H1 (cell line): ENCODE data around the gene ANAPC2. TPM values are rescaled to one million over a fixed set of nuclear protein-coding genes. Genes with fewer than 3 reads are reported as not detected.

Experiments used
- CTCF ChIA-PET: fragments of 300-600 bp; sonication (Branson Sonifier 250); formaldehyde crosslinking; loops from one replicate; lab custom pipeline; 2021; ENCODE audit not compliant: partially characterized antibody; lab: Charles Lee
- POLR2A ChIA-PET: fragments of 300-600 bp; sonication (Branson Sonifier 250); formaldehyde crosslinking; loops from one replicate; lab custom pipeline; 2021; ENCODE audit warnings: inconsistent platforms; ENCODE audit not compliant: partially characterized antibody; lab: Charles Lee
- DNase-seq, 2 experiments: peaks; one replicate each; pipeline versions ENCODE4 v3.0.0 to v3.0.0-alpha.2; 2010 to 2022; ENCODE audit warnings: low spot score in 2 of 2, low read depth in 1 of 2, mixed read lengths in 1 of 2
- FAIRE-seq: peaks from 2 replicates; lab custom pipeline; 2011; peaks lifted over from hg19 to GRCh38; lab: Jason Lieb, UNC
- H2AFZ ChIP-seq: 2 replicates; pipeline ENCODE4 v1.8.1; 2012; ENCODE audit warnings: low read length, inconsistent platforms
- H2AK5ac ChIP-seq: 2 replicates; pipeline ENCODE4 v1.6.1; 2013; ENCODE audit warnings: low read depth, low read length
- H2BK120ac ChIP-seq: replicated peaks from 2 replicates; pipeline ENCODE3; 2013; ENCODE audit warnings: low read depth, low read length, inconsistent platforms
- H2BK12ac ChIP-seq: 2 replicates; pipeline ENCODE4 v1.6.1; 2013; ENCODE audit warnings: low read depth, low read length
- H2BK15ac ChIP-seq: 2 replicates; pipeline ENCODE4 v1.6.1; 2013; ENCODE audit warnings: low read length
- H2BK20ac ChIP-seq: 2 replicates; pipeline ENCODE4 v1.6.1; 2013; ENCODE audit warnings: low read length
- H2BK5ac ChIP-seq: 2 replicates; pipeline ENCODE4 v1.6.1; 2013; ENCODE audit warnings: low read depth, low read length
- H3K14ac ChIP-seq: 2 replicates; pipeline ENCODE4 v1.6.1; 2013; ENCODE audit warnings: inconsistent platforms; ENCODE audit not compliant: insufficient read length
- H3K18ac ChIP-seq: 2 replicates; pipeline ENCODE4 v1.6.1; 2013; ENCODE audit warnings: low read length; ENCODE audit errors: extremely low read depth
- H3K23ac ChIP-seq: 2 replicates; pipeline ENCODE4 v1.6.1; 2013; ENCODE audit warnings: inconsistent platforms; ENCODE audit not compliant: insufficient read length
- H3K23me2 ChIP-seq: 2 replicates; pipeline ENCODE4 v1.6.1; 2013; ENCODE audit warnings: low read depth, low read length
- H3K27ac ChIP-seq: 2 replicates; pipeline ENCODE4 v1.6.1; 2011; ENCODE audit warnings: low read depth, low read length, inconsistent platforms
- H3K27me3 ChIP-seq, 4 experiments: replicated peaks in 1 of 4; 1 replicate in 1 of 4; 2 replicates in 3 of 4; pipeline versions ENCODE4 v1.6.1 to v1.8.1; 2011 to 2013; ENCODE audit warnings: low read length in 3 of 4, mild to moderate bottlenecking in 3 of 4, inconsistent platforms in 2 of 4, mixed read lengths in 2 of 4, moderate library complexity in 1 of 4; ENCODE audit not compliant: control insufficient read depth in 3 of 4, insufficient read depth in 3 of 4; ENCODE audit errors: extremely low read depth in 1 of 4
- H3K36me3 ChIP-seq, 4 experiments: 2 replicates each; pipeline versions ENCODE4 v1.6.1 to v1.8.1; 2011 to 2013; ENCODE audit warnings: mild to moderate bottlenecking in 4 of 4, low read length in 3 of 4, moderate library complexity in 2 of 4, control low read depth in 1 of 4, inconsistent platforms in 1 of 4; ENCODE audit not compliant: insufficient read depth in 4 of 4, control insufficient read depth in 2 of 4
- H3K4ac ChIP-seq: replicated peaks from 2 replicates; pipeline ENCODE3; 2013; ENCODE audit warnings: low read length, low read depth, mixed read lengths, inconsistent platforms; ENCODE audit not compliant: insufficient read length
- H3K4me1 ChIP-seq, 4 experiments: replicated peaks in 1 of 4; 1 replicate in 1 of 4; 2 replicates in 3 of 4; pipeline versions ENCODE4 v1.6.1 to v1.8.1; 2011 to 2013; ENCODE audit warnings: low read length in 3 of 4, inconsistent platforms in 2 of 4, mixed read lengths in 1 of 4; ENCODE audit not compliant: insufficient read depth in 4 of 4, control insufficient read depth in 3 of 4
- H3K4me2 ChIP-seq, 2 experiments: 2 replicates each; pipeline versions ENCODE4 v1.6.1 to v1.8.1; 2011 to 2013; ENCODE audit warnings: low read depth in 2 of 2, low read length in 2 of 2, control low read depth in 1 of 2, inconsistent platforms in 1 of 2, mild to moderate bottlenecking in 1 of 2; ENCODE audit not compliant: insufficient read depth in 1 of 2
- H3K4me3 ChIP-seq, 4 experiments: fragments of 200-600, 300-600 bp in 1 of 4; sonication (generic), shearing (Covaris generic), sonication (Bioruptor Twin) in 1 of 4; 2 replicates each; pipeline versions ENCODE4 v1.5.1 to v1.8.1; 2011 to 2016; ENCODE audit warnings: low read length in 4 of 4, low read depth in 3 of 4, control low read depth in 2 of 4, inconsistent platforms in 2 of 4, mild to moderate bottlenecking in 2 of 4, mixed read lengths in 1 of 4, moderate library complexity in 1 of 4; ENCODE audit not compliant: insufficient read depth in 2 of 4; ENCODE audit errors: extremely low read depth in 1 of 4
- H3K56ac ChIP-seq: replicated peaks from 2 replicates; pipeline ENCODE3; 2013; ENCODE audit warnings: low read depth, mild to moderate bottlenecking, mixed read lengths, low read length, inconsistent platforms; ENCODE audit not compliant: insufficient read length
- H3K79me1 ChIP-seq: 2 replicates; pipeline ENCODE4 v1.6.1; 2013; ENCODE audit warnings: low read depth, low read length, control low read depth
- H3K79me2 ChIP-seq, 2 experiments: 2 replicates each; pipeline versions ENCODE4 v1.6.1 to v1.8.1; 2012 to 2013; ENCODE audit warnings: low read length in 2 of 2, mild to moderate bottlenecking in 2 of 2, inconsistent platforms in 1 of 2; ENCODE audit not compliant: insufficient read depth in 2 of 2, control insufficient read depth in 1 of 2
- H3K9ac ChIP-seq, 4 experiments: replicated peaks in 1 of 4; 1 replicate in 1 of 4; 2 replicates in 3 of 4; pipeline versions ENCODE4 v1.6.1 to v1.8.1; 2011 to 2013; ENCODE audit warnings: low read depth in 3 of 4, low read length in 3 of 4, control low read depth in 2 of 4, mild to moderate bottlenecking in 2 of 4, moderate library complexity in 2 of 4, inconsistent platforms in 1 of 4; ENCODE audit errors: extremely low read depth in 1 of 4
- H3K9me3 ChIP-seq, 2 experiments: 2 replicates each; pipeline versions ENCODE4 v1.6.1 to v1.8.1; 2012 to 2013; ENCODE audit warnings: mild to moderate bottlenecking in 2 of 2, moderate library complexity in 2 of 2, control low read depth in 1 of 2, inconsistent platforms in 1 of 2, low read depth in 1 of 2, low read length in 1 of 2, mixed read lengths in 1 of 2; ENCODE audit not compliant: insufficient read depth in 2 of 2
- H4K20me1 ChIP-seq, 2 experiments: replicated peaks in 1 of 2; 2 replicates each; pipeline versions ENCODE3 to v1.8.1; 2011 to 2013; ENCODE audit warnings: inconsistent platforms in 2 of 2, low read length in 2 of 2, mild to moderate bottlenecking in 1 of 2; ENCODE audit not compliant: insufficient read depth in 2 of 2, control insufficient read depth in 1 of 2
- H4K5ac ChIP-seq: 2 replicates; pipeline ENCODE4 v1.6.1; 2013; ENCODE audit warnings: low read length, low read depth, mixed read lengths, inconsistent platforms; ENCODE audit not compliant: insufficient read length
- H4K8ac ChIP-seq: 2 replicates; pipeline ENCODE4 v1.8.0; 2013; ENCODE audit warnings: mild to moderate bottlenecking, moderate library complexity, low read length, inconsistent platforms; ENCODE audit not compliant: insufficient read depth; ENCODE audit errors: extremely low read depth
- H4K91ac ChIP-seq: replicated peaks from 2 replicates; pipeline ENCODE3; 2013; ENCODE audit warnings: low read length, mixed read lengths, inconsistent platforms; ENCODE audit not compliant: insufficient read length
- BACH1 ChIP-seq: IDR thresholded peaks from 2 replicates; pipeline ENCODE4 v1.6.1; 2012; ENCODE audit warnings: low read length, improper control_type of control experiment
- SIX5 ChIP-seq: IDR thresholded peaks from 2 replicates; pipeline ENCODE4 v1.6.1; 2011; ENCODE audit warnings: mild to moderate bottlenecking, low read depth, low read length
- SUZ12 ChIP-seq: fragments of 200-600 bp; sonication (generic); IDR thresholded peaks from 2 replicates; pipeline ENCODE4 v1.6.1; 2012; ENCODE audit warnings: mild to moderate bottlenecking, inconsistent platforms, low read length, moderate library complexity, mixed read lengths
- WGBS, 2 experiments: shearing (Covaris generic) in 1 of 2; methylation state at CpG; one replicate each; pipeline versions ENCODE4 v1.1.6 to v1.1.7; 2013 to 2015; ENCODE audit warnings: low lambda C conversion rate in 2 of 2, mixed read lengths in 2 of 2, inconsistent platforms in 1 of 2, low coverage in 1 of 2, missing lambda C conversion rate in 1 of 2; ENCODE audit not compliant: insufficient replicate concordance in 2 of 2, insufficient coverage in 1 of 2, insufficient read length in 1 of 2; ENCODE audit errors: extremely low coverage in 1 of 2, missing lambda C conversion rate in 1 of 2; 5-methylcytosine and 5-hydroxymethylcytosine counted together
- polyA plus RNA-seq, 7 experiments: library from polyadenylated mRNA; depleted of rRNA in 3 of 7; stranded (reverse) in 5 of 7; unstranded in 2 of 7; fragments of >200 nt in 5 of 7; fragments of 200-250 nt in 2 of 7; gene quantifications; 1 replicate in 5 of 7; 2 replicates in 1 of 7; 4 replicates in 1 of 7; pipeline versions ENCODE4 v1.2.1 to v1.2.3, GENCODE V29; 2011 to 2013; ENCODE audit warnings: missing spikeins in 2 of 7, mixed read lengths in 2 of 7
- total RNA-seq: library from RNA; stranded (reverse); fragmentation: NEBNext Ultra II Directional; extraction: Animal tissue kit (Norgen Biotek cat#: 25700); gene quantifications from 2 replicates; pipeline ENCODE4 v1.2.1, GENCODE V29; 2021

Gene ANAPC2
- total and polyA plus RNA-seq, 2 of the 8 experiments (the other 6 are each of a cell fraction or from before 2014, with no cell fraction given), result 30.2 to 37.7 TPM

- H3K79me2 ChIP-seq, result no peaks in the 10 kb centered on the region
- H2AFZ ChIP-seq, result no peak overlapping the region
- H3K23me2 ChIP-seq, result peaks cover 19% of the 10 kb centered on the region; the same call in 1 of the 2 replicates
- H2BK15ac ChIP-seq, result no peak overlapping the region
- no peak overlapping the region for H2AK5ac ChIP-seq
- no peak overlapping the region for H3K9ac ChIP-seq
- H3K4me1 ChIP-seq, result peaks cover 0 to 16% (median 13%) of the 10 kb centered on the region in 4 experiments; a peak in 6 of 7 replicates
- TF ChIP-seq BACH1 (no peak), SIX5 (no peak), SUZ12 (no peak)
- H2BK12ac ChIP-seq, result no peak overlapping the region
- no peak for DNase-seq
- H3K36me3 ChIP-seq, result no peaks in the 10 kb centered on the region; a peak in 1 of 8 replicates
- no peak overlapping the region for H3K27ac ChIP-seq
- H2BK20ac ChIP-seq, result no peak overlapping the region
- CTCF ChIA-PET, result interaction anchor here (1.0 to 4.0 kb wide), 4 partner anchors 11 to 101 kb away, joined by 3 to 16 read pairs (median 6); partner anchors contain the start of gene CYSRT1
- no peak overlapping the region for H4K8ac ChIP-seq
- 94% methylated on average over 29 of the region's 34 CpGs; no CpG with 5 or more reads in 1 of the 2 experiments for WGBS, 2 experiments
- no peaks in the 10 kb centered on the region; the same call in 1 of the 2 replicates for H3K79me1 ChIP-seq
- H4K5ac ChIP-seq, result no peak overlapping the region
- H3K56ac ChIP-seq, result no peak overlapping the region
- H3K23ac ChIP-seq, result no peak overlapping the region
- POLR2A ChIA-PET, result interaction anchor here (2.9 kb wide), 1 partner anchor 35 kb away, joined by 12 read pairs; no protein-coding TSS in a partner anchor
- H3K14ac ChIP-seq, result no peak overlapping the region
- no peak overlapping the region; the same call in 1 of the 2 replicates for H3K18ac ChIP-seq
- H3K9me3 ChIP-seq, result no peaks in the 10 kb centered on the region
- H3K27me3 ChIP-seq, result peaks cover 63 to 98% (median 87%) of the 10 kb centered on the region in 4 experiments
- no peak overlapping the region for H4K91ac ChIP-seq
- no peak overlapping the region for H3K4ac ChIP-seq
- FAIRE-seq, result no peak
- no peak overlapping the region for H3K4me3 ChIP-seq
- no peak overlapping the region for H2BK5ac ChIP-seq
- H3K4me2 ChIP-seq, result no peak overlapping the region
- H2BK120ac ChIP-seq, result no peak overlapping the region
- H4K20me1 ChIP-seq, result peaks cover 0 to 15% of the 10 kb centered on the region in 2 experiments
Measured at GRCh38 chr9:137164370-137165249, 23.8 kb downstream of the ANAPC2 start.
